Endodermal cell (in vitro differentiated cells): ENCODE data around the gene GTF3C1. TPM values are rescaled to one million over a fixed set of nuclear protein-coding genes. Genes with fewer than 3 reads are reported as not detected.

Experiments
- DNase-seq: peaks from one replicate; pipeline ENCODE4 v3.0.0-alpha.2; 2017
- H3K27ac ChIP-seq: 2 replicates; pipeline ENCODE4 v1.5.1; 2013; ENCODE audit warnings: mild to moderate bottlenecking, low read depth, low read length, moderate library complexity
- H3K27me3 ChIP-seq: 2 replicates; pipeline ENCODE4 v1.6.1; 2013; ENCODE audit warnings: mild to moderate bottlenecking, low read length, moderate library complexity; ENCODE audit not compliant: insufficient read depth, control insufficient read depth, poor library complexity, severe bottlenecking
- H3K36me3 ChIP-seq: 2 replicates; pipeline ENCODE4 v1.7.0; 2013; ENCODE audit warnings: mild to moderate bottlenecking, low read length, moderate library complexity; ENCODE audit not compliant: control insufficient read depth, insufficient read depth
- H3K4me1 ChIP-seq: one replicate; pipeline ENCODE4 v1.7.0; 2013; ENCODE audit warnings: low read length; ENCODE audit not compliant: control insufficient read depth, insufficient read depth
- H3K4me3 ChIP-seq: 2 replicates; pipeline ENCODE4 v1.5.1; 2013; ENCODE audit warnings: mild to moderate bottlenecking, low read length, moderate library complexity
- H3K9ac ChIP-seq: 2 replicates; pipeline ENCODE4 v1.6.1; 2013; ENCODE audit warnings: mild to moderate bottlenecking, low read length, moderate library complexity; ENCODE audit not compliant: poor library complexity, severe bottlenecking; ENCODE audit errors: extremely low read depth
- H3K9me3 ChIP-seq: 2 replicates; pipeline ENCODE4 v1.6.1; 2013; ENCODE audit warnings: mild to moderate bottlenecking, low read length, moderate library complexity; ENCODE audit not compliant: control insufficient read depth
- H3K27ac Mint-ChIP-seq: 2 replicates; pipeline ENCODE4 v1.8.0; 2020; ENCODE audit warnings: mixed read lengths
- H3K27me3 Mint-ChIP-seq: 2 replicates; pipeline ENCODE4 v1.8.0; 2021; ENCODE audit warnings: mild to moderate bottlenecking, mixed read lengths; ENCODE audit not compliant: insufficient read depth
- H3K36me3 Mint-ChIP-seq: 2 replicates; pipeline ENCODE4 v1.8.0; 2020; ENCODE audit warnings: low read depth, mixed read lengths
- H3K4me1 Mint-ChIP-seq: 2 replicates; pipeline ENCODE4 v1.8.0; 2020; ENCODE audit warnings: mixed read lengths
- H3K4me3 Mint-ChIP-seq: 2 replicates; pipeline ENCODE4 v1.8.0; 2020; ENCODE audit warnings: mild to moderate bottlenecking, moderate library complexity, mixed read lengths
- H3K9me3 Mint-ChIP-seq: 2 replicates; pipeline ENCODE4 v1.8.0; 2020; ENCODE audit warnings: mild to moderate bottlenecking, mixed read lengths
- CTCF ChIP-seq: fragments of 200-600 bp; sonication (generic); conservative IDR thresholded peaks from 2 replicates; pipeline ENCODE4 v1.5.0; 2021; ENCODE audit warnings: antibody characterized with exemption, mild to moderate bottlenecking
- WGBS, 2 experiments: methylation state at CpG; one replicate each; pipeline versions ENCODE4 v1.1.5 to v1.1.7; 2013; ENCODE audit warnings: missing lambda C conversion rate in 2 of 2, mixed read lengths in 1 of 2; ENCODE audit not compliant: insufficient coverage in 1 of 2, insufficient read length in 1 of 2; 5-methylcytosine and 5-hydroxymethylcytosine counted together
- total RNA-seq, 2 donors: library from RNA; stranded (reverse); fragmentation: NEBNext Ultra II Directional in 1 of 2; extraction: Animal tissue kit (Norgen Biotek cat#: 25700) in 1 of 2; gene quantifications; 2 replicates in 1 of 2; 3 replicates in 1 of 2; pipeline ENCODE4 v1.2.1, GENCODE V29; 2021

The GTF3C1 gene
- total RNA-seq, 2 donors from 2014 or later, result 138 TPM

- peaks cover 9% of the 10 kb centered on the region for H3K36me3 ChIP-seq
- Mint-ChIP-seq H3K4me3 (no peak overlapping the region), H3K27me3 (no peaks in the 10 kb centered on the region), H3K4me1 (peaks cover 2% of the 10 kb centered on the region), H3K27ac (no peak overlapping the region), H3K9me3 (no peaks in the 10 kb centered on the region), H3K36me3 (peaks cover 10% of the 10 kb centered on the region)
- 100% methylated on average over 1 of the region's 1 CpG; no CpG with 5 or more reads in 1 of the 2 experiments for WGBS, 2 experiments
- no peaks in the 10 kb centered on the region for H3K27me3 ChIP-seq
- no peak overlapping the region for H3K27ac ChIP-seq
- H3K4me1 ChIP-seq, result no peaks in the 10 kb centered on the region
- H3K4me3 ChIP-seq, result no peak overlapping the region
- no peak for DNase-seq
- TF ChIP-seq CTCF, result no peak
- no peaks in the 10 kb centered on the region for H3K9me3 ChIP-seq
- no peak overlapping the region for H3K9ac ChIP-seq
Observed at GRCh38 chr16:27556471-27556870, 6.8 kb upstream of the GTF3C1 start.

- peak overlapping the region; percentile 12 for H3K27ac Mint-ChIP-seq
- H3K27ac ChIP-seq, result no peak overlapping the region
- TF ChIP-seq CTCF, result no peak
- DNase-seq, result no peak
- H3K4me1 Mint-ChIP-seq, result peaks cover 22% of the 10 kb centered on the region
- no peaks in the 10 kb centered on the region for H3K9me3 ChIP-seq
- no peak overlapping the region for H3K9ac ChIP-seq
- H3K27me3 Mint-ChIP-seq, result no peaks in the 10 kb centered on the region
- H3K9me3 Mint-ChIP-seq, result no peaks in the 10 kb centered on the region
- WGBS, 2 experiments, result 80% methylated on average over 1 of the region's 1 CpG; no CpG with 5 or more reads in 1 of the 2 experiments
- no peaks in the 10 kb centered on the region for H3K27me3 ChIP-seq
- H3K36me3 ChIP-seq, result peaks cover 6% of the 10 kb centered on the region
- H3K4me3 Mint-ChIP-seq, result peak overlapping the region; percentile 99
- peak overlapping the region; percentile 99 for H3K4me3 ChIP-seq
- no peaks in the 10 kb centered on the region for H3K4me1 ChIP-seq
- peaks cover 12% of the 10 kb centered on the region for H3K36me3 Mint-ChIP-seq
Observed at GRCh38 chr16:27551036-27551435, 1.3 kb upstream of the GTF3C1 start.

GRCh38 chr16:27550582-27550920 is 838 bp upstream of the GTF3C1 start:
- H3K36me3 ChIP-seq, result peaks cover 11% of the 10 kb centered on the region
- no peak for TF ChIP-seq CTCF
- H3K9ac ChIP-seq, result peak overlapping the region; percentile 79
- H3K27ac ChIP-seq, result no peak overlapping the region
- Mint-ChIP-seq H3K4me1 (peaks cover 22% of the 10 kb centered on the region), H3K27me3 (no peaks in the 10 kb centered on the region), H3K27ac (peak overlapping the region; percentile 98), H3K36me3 (peaks cover 14% of the 10 kb centered on the region), H3K4me3 (peak overlapping the region; percentile 99), H3K9me3 (no peaks in the 10 kb centered on the region)
- DNase-seq, result no peak
- 62 to 76% methylated on average over 3 to 4 of the region's 4 CpGs for WGBS, 2 experiments
- H3K4me3 ChIP-seq, result peak overlapping the region; percentile 99
- no peaks in the 10 kb centered on the region for H3K9me3 ChIP-seq
- no peaks in the 10 kb centered on the region for H3K27me3 ChIP-seq
- H3K4me1 ChIP-seq, result no peaks in the 10 kb centered on the region
